Stimulated activated CD4-positive, alpha-beta T cell treated with anti-CD3 and anti-CD28 coated beads, Interleukin-4, amount 100 ng/mL, for 1 hour (primary cell): ENCODE data around the gene NDUFC1.
A peak's percentile ranks its signal among the peaks of the same experiment; 100 is the strongest.
"Not testable (repeated sequence)": the region's sequence is repeated elsewhere in the genome, so short reads cannot be mapped to it uniquely, and the experiment has no call there.

ENCODE experiments used
- DNase-seq: peaks from one replicate; pipeline ENCODE4 v3.0.0-alpha.2; 2020

The NDUFC1 gene

GRCh38 chr4:139301821-139302611, at the start of gene NDUFC1:
Gene NDUFC1 (minus strand): TSS chr4:139302477. CDS start chr4:139295798, 6,679 bp downstream.
- peak; percentile 62 for DNase-seq

DNA sequence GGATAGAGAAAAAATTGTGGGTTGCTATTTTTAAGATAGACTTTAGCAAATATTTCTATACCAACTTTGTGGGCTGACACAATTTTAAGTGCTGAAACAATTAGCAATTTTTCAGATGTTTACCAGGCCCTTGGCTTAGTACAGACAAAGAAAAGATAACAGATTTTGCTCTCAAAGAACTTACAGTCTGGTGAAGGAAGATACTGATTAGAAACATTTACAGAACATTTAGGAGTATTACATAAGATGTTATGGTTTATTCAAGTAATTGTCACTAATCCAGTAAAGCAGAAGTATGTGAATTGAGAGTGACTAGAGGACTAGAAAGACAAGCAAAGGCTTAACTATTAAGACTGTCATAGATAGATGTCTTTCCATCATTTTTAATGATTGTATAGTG, 35.3 kb upstream of the NDUFC1 start:
- DNase-seq: no peak

GRCh38 chr4:139333046-139333445, 30.8 kb upstream of the NDUFC1 start:
- no peak for DNase-seq

- DNase-seq: no peak
These were observed 28.9 kb upstream of the NDUFC1 start for GRCh38 chr4:139331185-139331584.

DNA sequence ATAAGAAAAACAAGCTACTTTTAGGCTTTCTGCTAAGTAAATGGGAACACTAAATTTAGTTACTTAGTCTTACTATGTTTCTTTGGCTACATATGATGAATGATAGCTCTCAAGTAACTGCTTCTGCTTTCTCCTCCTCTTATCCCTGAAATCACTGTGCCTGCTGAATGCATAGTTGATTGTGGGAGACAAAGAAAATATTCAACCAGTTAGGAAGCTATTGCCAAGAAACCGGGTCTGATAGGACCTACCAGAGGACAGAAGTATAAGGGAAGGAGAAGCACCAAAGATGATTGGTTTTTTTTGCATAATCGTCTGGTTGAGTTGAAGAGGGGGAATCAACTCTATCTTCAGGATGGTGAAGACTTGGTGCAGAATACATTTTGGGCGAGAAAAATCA, 28.0 kb upstream of the NDUFC1 start:
- no peak for DNase-seq

DNA sequence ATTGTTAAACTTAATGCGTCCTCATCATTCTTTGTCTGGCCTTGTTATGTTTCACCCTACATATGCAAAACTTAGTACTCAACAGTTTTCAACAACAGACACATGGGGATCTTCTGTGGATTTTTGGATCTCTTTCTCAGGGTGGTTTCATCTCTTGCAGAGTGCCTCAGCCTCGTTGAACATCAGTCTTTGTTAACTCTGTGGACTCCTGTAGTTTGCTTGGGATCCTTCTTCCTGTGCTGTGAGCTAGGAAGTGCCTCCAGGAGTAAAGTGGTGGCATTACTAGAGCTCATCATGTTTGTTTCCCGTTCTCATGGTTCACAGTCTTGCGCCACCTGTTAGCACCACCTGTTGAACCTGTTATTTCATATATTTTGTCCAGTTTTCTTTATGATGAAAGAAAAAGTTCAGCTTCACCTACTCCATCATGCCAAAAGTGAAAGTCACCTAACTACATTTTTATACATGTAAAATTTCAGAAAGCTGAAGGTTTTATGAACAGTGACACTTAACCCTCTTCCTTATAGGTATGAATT, 27.5 kb upstream of the NDUFC1 start:
- DNase-seq: no peak

- DNase-seq: no peak
These were observed 22.3 kb upstream of the NDUFC1 start for GRCh38 chr4:139324620-139325019.

- DNase-seq: not testable (repeated sequence)
These were observed 20.3 kb upstream of the NDUFC1 start for GRCh38 chr4:139322541-139322940.

- DNase-seq: not testable (repeated sequence)
These were observed 19.8 kb upstream of the NDUFC1 start for GRCh38 chr4:139322070-139322469.

DNA sequence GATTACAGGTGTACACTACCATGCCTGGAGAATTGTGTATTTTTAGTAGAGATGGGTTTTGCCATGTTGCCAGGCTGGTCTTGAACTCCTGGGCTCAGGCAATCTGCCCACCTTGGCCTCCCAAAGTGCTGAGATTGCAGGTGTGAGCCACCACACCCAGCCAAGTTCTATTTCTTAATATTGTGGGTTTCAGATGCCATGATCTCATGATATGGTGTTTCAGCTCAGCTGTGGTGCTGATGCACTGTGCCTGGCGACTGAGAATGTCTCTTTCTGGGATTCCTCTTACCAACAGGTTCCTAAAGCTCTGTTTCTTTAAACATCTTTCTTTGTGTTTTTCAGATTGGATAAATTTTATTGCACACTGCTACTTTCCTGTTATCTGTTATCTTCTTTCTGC, 17.3 kb upstream of the NDUFC1 start:
- no peak for DNase-seq

- no peak for DNase-seq
These were observed 15.4 kb upstream of the NDUFC1 start for GRCh38 chr4:139317635-139318034.

DNA sequence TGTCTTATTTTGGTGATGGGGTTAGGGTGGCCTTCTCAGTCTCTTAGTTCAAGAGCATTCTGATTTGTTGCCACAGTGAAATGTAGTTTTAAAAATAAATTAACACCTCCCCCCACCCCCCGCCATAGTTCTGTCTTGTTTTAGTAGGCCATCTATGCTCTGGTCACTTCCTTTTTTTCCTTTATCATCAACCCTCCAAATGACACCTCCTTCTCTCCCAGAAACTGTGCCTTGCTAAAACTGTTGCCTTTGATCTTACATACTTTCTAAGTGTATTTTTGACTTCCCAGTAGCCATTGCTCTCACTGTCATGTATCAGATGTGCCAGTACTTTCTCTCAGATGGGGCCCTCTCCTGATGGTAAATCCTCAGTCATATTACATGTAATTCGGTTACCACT, 14.5 kb upstream of the NDUFC1 start:
- DNase-seq: no peak

DNA sequence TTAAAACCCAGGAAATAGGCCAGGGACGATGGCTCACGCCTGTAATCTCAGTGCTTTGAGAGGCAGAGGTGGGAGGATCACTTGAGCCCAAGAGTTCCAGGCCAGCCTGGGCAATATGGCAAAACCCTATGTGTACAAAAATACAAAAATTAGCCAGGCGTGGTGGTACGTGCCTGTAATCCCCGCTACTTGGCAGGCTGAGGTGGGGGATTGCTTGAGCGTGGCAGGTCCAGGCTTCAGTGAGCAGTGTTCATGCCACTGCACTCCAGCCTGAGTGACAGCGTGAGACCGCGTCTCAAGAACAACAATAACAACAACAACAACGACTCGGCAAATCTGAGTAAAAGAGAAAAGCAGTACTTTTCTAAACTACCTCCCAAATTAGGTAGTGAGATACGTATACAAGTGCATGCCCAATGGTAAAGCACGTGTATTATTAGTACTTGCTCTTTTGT, 13.0 kb upstream of the NDUFC1 start:
- no peak for DNase-seq

- no peak for DNase-seq
These were observed 11.9 kb upstream of the NDUFC1 start for GRCh38 chr4:139314047-139314800.

- not testable (repeated sequence) for DNase-seq
These were observed 11.1 kb upstream of the NDUFC1 start for GRCh38 chr4:139313414-139313813.

DNA sequence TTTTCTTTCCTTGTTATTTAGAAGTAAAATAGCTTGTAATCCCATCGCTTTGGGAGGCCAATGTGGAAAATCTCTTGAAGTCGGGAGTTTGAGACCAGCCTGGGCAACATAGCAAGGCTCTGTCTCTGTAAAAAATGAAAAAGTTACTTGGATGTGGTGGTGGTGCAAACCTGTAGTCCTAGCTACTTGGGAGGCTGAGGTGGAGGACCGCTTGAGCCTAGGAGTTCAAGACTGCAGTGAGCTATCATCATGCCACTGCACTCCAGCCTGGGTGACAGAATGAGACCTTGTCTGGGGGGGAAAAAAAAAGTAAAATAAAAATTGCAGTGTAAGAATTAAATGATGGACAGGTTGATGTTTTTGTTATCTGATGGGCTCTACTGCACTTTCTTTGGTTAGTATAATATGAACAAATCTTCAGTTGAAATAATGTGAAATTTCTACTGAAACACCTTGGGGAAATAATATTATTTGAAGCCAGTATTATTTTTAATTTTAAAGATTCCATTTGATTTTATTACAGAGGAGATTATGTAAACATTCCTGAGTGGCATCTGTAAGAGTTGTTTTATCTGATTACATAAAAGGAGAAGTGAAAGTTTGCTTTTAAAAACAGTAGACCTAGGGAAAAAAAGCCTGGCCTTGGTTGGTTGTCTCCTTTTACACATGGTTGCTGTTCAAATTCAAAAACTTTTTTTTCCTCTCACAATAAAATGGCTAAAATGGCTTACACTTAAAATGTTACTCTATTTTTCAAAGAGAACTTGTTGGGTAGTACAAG, 10.5 kb upstream of the NDUFC1 start:
- DNase-seq: no peak

DNA sequence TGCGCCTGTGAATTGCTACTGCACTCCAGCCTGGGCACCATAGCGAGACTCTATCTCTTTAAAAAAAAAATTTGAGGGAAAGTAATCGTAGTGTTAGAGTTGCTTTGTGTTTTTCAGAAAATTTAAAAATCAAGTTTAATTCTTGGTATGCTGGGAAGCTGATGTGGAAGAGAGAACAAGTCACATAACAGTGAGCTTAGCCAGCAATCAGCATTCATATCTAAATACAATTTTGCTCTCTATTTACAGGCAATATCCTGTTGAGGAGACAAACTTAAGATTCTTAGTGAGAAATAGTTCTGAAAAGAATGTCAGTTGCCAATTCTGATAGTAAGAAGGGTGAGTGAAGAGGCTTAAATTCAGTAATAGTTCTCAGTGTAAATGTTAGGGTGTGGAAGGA, 9.6 kb upstream of the NDUFC1 start:
- DNase-seq: no peak

DNA sequence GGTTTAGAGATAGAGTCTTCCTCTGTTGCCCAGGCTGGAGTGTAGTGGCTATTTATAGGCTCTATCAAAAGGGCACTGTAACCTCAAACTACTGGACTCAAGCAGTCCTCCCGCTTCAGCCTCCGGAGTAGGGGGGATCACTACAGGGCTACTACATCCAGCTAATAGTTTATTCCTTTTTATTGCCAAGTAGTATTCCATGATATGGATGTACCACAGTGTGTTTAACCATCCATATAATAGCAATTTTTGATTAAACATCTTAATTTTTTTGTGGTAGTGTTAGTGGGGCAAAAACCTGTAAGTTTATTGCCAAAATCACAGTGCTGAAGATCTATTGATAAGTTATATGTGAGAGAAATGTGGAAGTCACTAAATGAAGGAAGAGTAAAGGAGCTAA, 2.6 kb upstream of the NDUFC1 start:
- DNase-seq: no peak

DNA sequence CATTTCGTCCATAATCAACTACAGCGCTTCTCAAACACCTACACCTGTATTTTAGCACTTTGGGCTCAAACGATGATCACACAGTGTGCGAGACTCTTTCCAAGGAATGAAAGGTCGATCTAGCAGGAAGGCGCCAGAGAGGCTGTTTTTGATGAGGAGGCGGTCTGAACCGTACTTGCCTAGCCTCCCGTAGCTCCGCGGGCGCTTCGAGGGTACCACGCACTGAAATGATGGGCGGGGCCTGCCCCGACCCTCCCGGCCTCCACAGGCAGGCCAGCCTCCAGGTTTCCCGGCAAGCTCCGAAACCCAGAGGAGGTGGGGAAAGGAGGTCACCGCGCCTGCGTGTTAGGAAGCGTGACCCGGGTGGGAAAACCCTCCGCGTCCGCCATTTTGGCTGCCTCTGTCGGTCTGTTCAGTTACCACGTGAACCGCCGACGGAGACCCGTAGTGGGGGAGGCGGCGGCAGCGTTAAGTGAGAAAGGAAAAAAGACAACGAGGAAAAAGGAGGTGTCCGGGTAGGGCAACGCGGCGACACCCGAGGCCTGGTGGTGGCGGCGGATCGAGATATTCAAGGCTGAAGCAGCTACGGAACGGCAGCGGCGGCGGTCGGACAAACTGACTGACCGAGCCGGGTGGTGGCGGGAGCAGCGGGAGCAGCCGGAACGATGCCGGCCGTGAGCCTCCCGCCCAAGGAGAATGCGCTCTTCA, 1.0 kb downstream of the NDUFC1 start, which contains the start of gene NAA15:
Gene NAA15 (plus strand): TSS at position 393 of the 708 bp plus-strand sequence. CDS start 273 bp downstream, at position 666.
- peak; percentile 96 for DNase-seq

DNA sequence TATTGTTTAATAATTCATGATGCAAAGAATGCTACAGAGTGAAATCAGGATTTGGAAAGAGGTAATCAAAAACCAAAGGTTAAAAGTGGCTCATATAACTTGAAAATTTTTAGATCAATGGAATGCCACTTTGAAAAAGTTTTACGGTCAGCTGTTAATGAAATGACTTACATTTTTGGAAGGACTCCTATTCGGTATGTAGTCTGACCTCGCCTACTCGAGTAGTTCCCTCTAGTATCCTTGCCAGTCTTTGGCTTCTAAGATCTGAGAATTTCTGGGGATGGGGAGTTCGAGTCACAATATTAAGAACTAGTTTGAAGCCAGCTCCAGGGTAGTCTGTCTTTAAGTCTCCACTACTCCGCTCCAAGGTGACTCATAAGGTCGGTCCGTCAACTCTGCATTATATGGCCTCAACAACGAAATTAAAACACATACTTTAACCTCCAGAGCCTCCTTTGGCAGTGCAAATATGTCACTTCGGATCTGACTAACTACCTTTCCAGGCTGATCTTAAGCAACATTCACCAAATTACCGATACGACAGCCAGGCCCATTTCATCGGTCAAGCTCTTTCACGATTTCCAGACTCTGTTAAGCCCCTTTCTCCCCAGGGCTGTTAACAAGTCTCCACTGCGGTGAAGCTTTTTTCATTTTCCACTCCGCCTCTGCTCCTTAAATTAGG, 1.7 kb downstream of the NDUFC1 start:
- DNase-seq: no peak

- DNase-seq: no peak
These were observed 2.7 kb downstream of the NDUFC1 start for GRCh38 chr4:139299536-139299935.

GRCh38 chr4:139297001-139297410, 5.3 kb downstream of the NDUFC1 start:
- no peak for DNase-seq
